ENCODE data around the gene TBC1D14.

DNA sequence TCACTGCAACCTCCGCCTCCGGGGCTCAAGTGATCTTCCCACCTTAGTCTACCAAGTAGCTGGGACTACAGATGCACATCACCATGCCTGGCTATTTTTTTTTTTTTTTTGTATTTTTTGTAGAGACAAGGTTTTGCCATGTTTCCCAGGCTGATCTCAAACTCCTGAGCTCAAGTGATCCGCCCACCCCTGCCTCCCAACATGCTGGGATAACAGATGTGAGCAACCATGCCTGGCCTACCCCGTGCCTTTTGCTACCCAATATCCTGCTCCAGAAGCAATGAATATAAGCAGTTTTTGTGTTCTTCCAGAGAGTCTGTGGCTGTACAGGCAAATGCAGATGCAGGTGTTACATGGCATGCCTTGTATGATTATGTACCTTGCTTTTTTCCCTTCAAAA is 50.5 kb downstream of the TBC1D14 start:
- TF ChIP-seq, protein P1, sequence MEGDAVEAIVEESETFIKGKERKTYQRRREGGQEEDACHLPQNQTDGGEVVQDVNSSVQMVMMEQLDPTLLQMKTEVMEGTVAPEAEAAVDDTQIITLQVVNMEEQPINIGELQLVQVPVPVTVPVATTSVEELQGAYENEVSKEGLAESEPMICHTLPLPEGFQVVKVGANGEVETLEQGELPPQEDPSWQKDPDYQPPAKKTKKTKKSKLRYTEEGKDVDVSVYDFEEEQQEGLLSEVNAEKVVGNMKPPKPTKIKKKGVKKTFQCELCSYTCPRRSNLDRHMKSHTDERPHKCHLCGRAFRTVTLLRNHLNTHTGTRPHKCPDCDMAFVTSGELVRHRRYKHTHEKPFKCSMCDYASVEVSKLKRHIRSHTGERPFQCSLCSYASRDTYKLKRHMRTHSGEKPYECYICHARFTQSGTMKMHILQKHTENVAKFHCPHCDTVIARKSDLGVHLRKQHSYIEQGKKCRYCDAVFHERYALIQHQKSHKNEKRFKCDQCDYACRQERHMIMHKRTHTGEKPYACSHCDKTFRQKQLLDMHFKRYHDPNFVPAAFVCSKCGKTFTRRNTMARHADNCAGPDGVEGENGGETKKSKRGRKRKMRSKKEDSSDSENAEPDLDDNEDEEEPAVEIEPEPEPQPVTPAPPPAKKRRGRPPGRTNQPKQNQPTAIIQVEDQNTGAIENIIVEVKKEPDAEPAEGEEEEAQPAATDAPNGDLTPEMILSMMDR (IDR thresholded peaks at IDR 0.05 in 4 of 5, conservative IDR thresholded peaks at IDR 0.05 in 1 of 5) = no peak
- no peak for TF ChIP-seq POLR2A (IDR thresholded peaks at IDR 0.05)

Data from gastrocnemius medialis (tissue), 4 donors.